ENCODE results near the gene WDR88.

DNA sequence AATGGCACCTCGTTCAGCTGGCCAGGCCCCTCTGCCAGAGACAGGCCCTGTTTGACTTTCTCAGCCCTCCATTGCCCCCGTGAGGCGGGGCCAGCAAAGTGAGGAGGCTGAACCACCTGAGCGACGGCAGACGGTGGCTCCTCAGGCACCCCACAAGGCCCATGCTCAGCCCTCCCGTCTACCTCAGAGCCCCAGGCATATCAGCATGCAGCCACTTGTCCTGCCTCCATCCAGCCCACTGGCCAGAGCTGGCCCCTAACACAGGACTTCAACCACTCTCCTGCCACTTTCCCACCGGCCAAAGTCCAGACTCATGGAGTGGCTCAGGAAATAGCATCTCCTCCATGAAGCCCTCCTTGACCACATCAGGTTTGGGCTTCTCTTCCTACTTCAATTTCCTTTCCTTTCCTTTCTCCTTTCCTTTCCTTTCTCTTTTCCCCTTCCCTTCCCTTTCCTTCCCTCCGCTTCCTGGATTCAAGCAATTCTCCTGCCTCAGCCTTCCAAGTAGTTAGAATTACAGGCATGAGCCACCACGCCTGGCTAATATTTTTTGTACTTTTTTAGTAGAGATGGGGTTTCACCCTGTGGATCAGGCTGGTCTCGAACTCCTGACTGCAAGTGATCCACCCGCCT lies 84.4 kb downstream of the WDR88 start:
- TF ChIP-seq POLR2A (IDR thresholded peaks at IDR 0.05) (no peak), CTCF (IDR thresholded peaks at IDR 0.05) (no peak)
